K562 (cell line): ENCODE measurements around the gene DCAF7. TPM values are rescaled to one million over a fixed set of nuclear protein-coding genes. Genes with fewer than 3 reads are reported as not detected.

Experiments
- ATAC-seq: fragments of 200-7000 bp; cut with Tn5 transposase; 3 replicates; pipeline ENCODE4 v1.9.1; 2020; ENCODE audit warnings: moderate library complexity
- BruUV-seq: library from RNA; stranded (reverse); fragments of 400-500 nt; replicated peaks from 2 replicates; lab custom pipeline; 2021; lab: Mats Ljungman, UMichigan
- CTCF ChIA-PET: fragments of 300-600 bp; formaldehyde crosslinking; extraction: SDS; loops from one replicate; lab custom pipeline; 2021; ENCODE audit warnings: low intra/inter-chr PET ratio; lab: Yijun Ruan, JAX
- POLR2A ChIA-PET: fragments of 300-600, 350-650 bp; sonication (Branson Sonifier 250); formaldehyde crosslinking; extraction: SDS; loops from one replicate; lab custom pipeline; 2021; ENCODE audit warnings: antibody characterized with exemption, inconsistent platforms; lab: Yijun Ruan, JAX
- DNase-seq, 4 experiments: peaks; one replicate each; pipeline versions ENCODE4 v3.0.0 to v3.0.0-alpha.2; 2011 to 2018; ENCODE audit warnings: low spot score in 3 of 4, mixed read lengths in 3 of 4; ENCODE audit errors: extremely low read depth in 1 of 4
- FAIRE-seq: peaks from 2 replicates; lab custom pipeline; 2011; peaks lifted over from hg19 to GRCh38; lab: Jason Lieb, UNC
- H2AFZ ChIP-seq: 2 replicates; pipeline ENCODE4 v1.6.0; 2011; ENCODE audit warnings: low read depth, low read length, control low read depth, inconsistent platforms
- H3K27ac ChIP-seq: fragments of 200-600 bp; 3 replicates; pipeline ENCODE4 v1.8.0; 2011; ENCODE audit warnings: low read depth, mild to moderate bottlenecking, control low read depth, inconsistent platforms, low read length, moderate library complexity, mixed read lengths; ENCODE audit errors: extremely low read depth
- H3K27me3 ChIP-seq, 2 experiments: fragments of 300-600 bp in 1 of 2; 2 replicates in 1 of 2; 3 replicates in 1 of 2; pipeline versions ENCODE4 v1.6.0 to v1.8.0; 2011; ENCODE audit warnings: inconsistent platforms in 2 of 2, low read length in 2 of 2, mild to moderate bottlenecking in 1 of 2, mixed read lengths in 1 of 2, moderate library complexity in 1 of 2; ENCODE audit not compliant: control insufficient read depth in 2 of 2, insufficient read depth in 2 of 2
- H3K36me3 ChIP-seq: fragments of 300-600 bp; 3 replicates; pipeline ENCODE4 v1.8.0; 2011; ENCODE audit warnings: mild to moderate bottlenecking, low read length, inconsistent platforms; ENCODE audit not compliant: control insufficient read depth, insufficient read depth
- H3K4me1 ChIP-seq, 2 experiments: fragments of 200-600 bp in 1 of 2; replicated peaks in 1 of 2; 2 replicates in 1 of 2; 3 replicates in 1 of 2; pipeline versions ENCODE4 v1.5.1 to v1.8.0; 2011; ENCODE audit warnings: inconsistent platforms in 2 of 2, low read length in 2 of 2, mild to moderate bottlenecking in 1 of 2, mixed read lengths in 1 of 2, moderate library complexity in 1 of 2; ENCODE audit not compliant: control insufficient read depth in 2 of 2, insufficient read depth in 2 of 2
- H3K4me2 ChIP-seq: 2 replicates; pipeline ENCODE4 v1.6.1; 2011; ENCODE audit warnings: low read length, control low read depth, inconsistent platforms, mixed read lengths; ENCODE audit not compliant: insufficient read depth
- H3K4me3 ChIP-seq: fragments of 200-600 bp; sonication (generic), shearing (Covaris generic); 2 replicates; pipeline ENCODE4 v1.5.1; 2016; ENCODE audit warnings: control low read depth, inconsistent platforms
- H3K79me2 ChIP-seq: fragments of 200-600 bp; 3 replicates; pipeline ENCODE4 v1.8.0; 2011; ENCODE audit warnings: low read length, inconsistent platforms; ENCODE audit not compliant: control insufficient read depth, insufficient read depth
- H3K9ac ChIP-seq, 2 experiments: 2 replicates each; pipeline versions ENCODE4 v1.6.0 to v1.6.1; 2011; ENCODE audit warnings: low read depth in 2 of 2, low read length in 2 of 2, control low read depth in 1 of 2, inconsistent platforms in 1 of 2, mild to moderate bottlenecking in 1 of 2, mixed read lengths in 1 of 2; ENCODE audit not compliant: insufficient read depth in 1 of 2
- H3K9me1 ChIP-seq: one replicate; pipeline ENCODE4 v1.6.0; 2011; ENCODE audit warnings: inconsistent platforms, mild to moderate bottlenecking, low read length, moderate library complexity; ENCODE audit not compliant: control insufficient read depth, insufficient read depth
- H3K9me3 ChIP-seq: replicated peaks from 2 replicates; pipeline ENCODE4 v1.5.1; 2011; ENCODE audit warnings: low read depth, low read length, inconsistent platforms; ENCODE audit not compliant: control insufficient read depth, insufficient read depth
- H4K20me1 ChIP-seq: replicated peaks from 2 replicates; pipeline ENCODE4 v1.6.1; 2011; ENCODE audit warnings: low read length, inconsistent platforms, mixed read lengths; ENCODE audit not compliant: control insufficient read depth, insufficient read depth
- BHLHE40 ChIP-seq: IDR thresholded peaks from 2 replicates; pipeline ENCODE4 v1.6.1; 2011; ENCODE audit warnings: low read length, improper control_type of control experiment
- HDAC3 ChIP-seq: fragments of 450-650 bp; IDR thresholded peaks from 2 replicates; pipeline ENCODE4 v1.6.1; 2018; ENCODE audit warnings: borderline replicate concordance, mild to moderate bottlenecking, moderate library complexity; ENCODE audit not compliant: partially characterized antibody
- PHF8 ChIP-seq: fragments of 200-600 bp; sonication (generic); IDR thresholded peaks from 2 replicates; pipeline ENCODE4 v1.6.1; 2012; ENCODE audit warnings: mixed run types, mild to moderate bottlenecking, inconsistent platforms, low read length, moderate library complexity, borderline replicate concordance
- PRMT5 ChIP-seq: sonication (generic); formaldehyde crosslinking; IDR thresholded peaks from 2 replicates; pipeline ENCODE4 v1.5.0; 2020; ENCODE audit warnings: missing genetic modification reagents
- STAT5B ChIP-seq: fragments of 250-450 bp; sonication (Bioruptor Pico); IDR thresholded peaks from 2 replicates; pipeline ENCODE4 v1.8.0; 2021; ENCODE audit warnings: mild to moderate bottlenecking, inconsistent platforms
- U2AF1 ChIP-seq: fragments of 200-400 bp; formaldehyde crosslinking; optimal IDR thresholded peaks from 2 replicates; pipeline ENCODE3; 2017; ENCODE audit warnings: mild to moderate bottlenecking, low read depth, low read length, moderate library complexity
- XRCC3 ChIP-seq: fragments of 450-650 bp; IDR thresholded peaks from 2 replicates; pipeline ENCODE4 v1.6.1; 2017; ENCODE audit warnings: mild to moderate bottlenecking, moderate library complexity
- WGBS: fragments of 100-300 bp; shearing (Covaris generic); methylation state at CpG from one replicate; pipeline ENCODE4 v1.1.6; 2016; ENCODE audit warnings: low coverage, mixed read lengths; ENCODE audit not compliant: insufficient coverage; ENCODE audit errors: missing lambda C conversion rate; 5-methylcytosine and 5-hydroxymethylcytosine counted together
- in situ Hi-C: fragments of 300-500 bp; cut with MboI; formaldehyde crosslinking; loops from 4 replicates; pipeline ENCODE4 v1.15.0; 2018; ENCODE audit warnings: inconsistent platforms, mixed read lengths
- intact Hi-C: fragments of 100-400 bp; cut with micrococcal nuclease; formaldehyde crosslinking; loops from 2 replicates; pipeline ENCODE4 v1.14.2; 2022
- polyA plus RNA-seq, 8 experiments: library from polyadenylated mRNA; depleted of rRNA in 4 of 8; stranded (reverse) in 5 of 8; unstranded in 3 of 8; fragments of >200 nt; fragmentation: Nextera tagmentation in 2 of 8; fragmentation: Illumina TruSeq in 1 of 8; extraction: Ambion mirVana in 2 of 8; extraction: Trizol in 1 of 8; gene quantifications; 2 replicates each; pipeline versions ENCODE4 v1.2.1 to v1.2.3, GENCODE V29; 2011 to 2014; ENCODE audit warnings: inconsistent platforms in 1 of 8, missing spikeins in 1 of 8
- total RNA-seq, 7 experiments: library from RNA; depleted of rRNA in 6 of 7; stranded (reverse); fragments of >200 nt in 6 of 7; fragmentation: Illumina TruSeq in 2 of 7; extraction: Trizol in 2 of 7; gene quantifications; 2 replicates each; pipeline versions ENCODE4 v1.2.1 to v1.2.3, GENCODE V29; 2011 to 2021; ENCODE audit warnings: low replicate concordance in 1 of 7
- TF ChIP-seq, protein P1 (sequence below): IDR thresholded peaks from 2 replicates; pipeline ENCODE4 v1.6.1; 2016; ENCODE audit warnings: missing genetic modification characterization, missing compliant biosample characterization
- TF ChIP-seq, protein P2 (sequence below): fragments of 250-450 bp; sonication (Bioruptor Pico); IDR thresholded peaks from 2 replicates; pipeline ENCODE4 v1.8.0; 2021; ENCODE audit warnings: moderate library complexity, mild to moderate bottlenecking, inconsistent platforms

Gene DCAF7
- total and polyA plus RNA-seq, 9 of the 15 experiments (the other 6 are each of a cell fraction or from before 2014, with no cell fraction given): 30.8 to 123 (median 40.2) TPM

- Histone ChIP-seq H3K4me2 (no peak overlapping the region), H2AFZ (no peak overlapping the region), H3K27ac (no peak overlapping the region), H3K9me1 (peaks cover 3% of the 10 kb centered on the region), H4K20me1 (no peaks in the 10 kb centered on the region), H3K4me1 (peaks cover 3 to 26% of the 10 kb centered on the region in 2 experiments; a peak in 3 of 5 replicates), H3K9ac (no peak overlapping the region), H3K79me2 (peaks cover 25% of the 10 kb centered on the region), H3K9me3 (no peaks in the 10 kb centered on the region), H3K4me3 (no peak overlapping the region), H3K36me3 (peaks cover 12% of the 10 kb centered on the region), H3K27me3 (no peaks in the 10 kb centered on the region)
- 79% methylated on average over 1 of the region's 1 CpG for WGBS
- DNase-seq (no peak), ATAC-seq (no peak), FAIRE-seq (no peak)
- in situ Hi-C loops: no loop called here
- TF ChIP-seq, protein P1, sequence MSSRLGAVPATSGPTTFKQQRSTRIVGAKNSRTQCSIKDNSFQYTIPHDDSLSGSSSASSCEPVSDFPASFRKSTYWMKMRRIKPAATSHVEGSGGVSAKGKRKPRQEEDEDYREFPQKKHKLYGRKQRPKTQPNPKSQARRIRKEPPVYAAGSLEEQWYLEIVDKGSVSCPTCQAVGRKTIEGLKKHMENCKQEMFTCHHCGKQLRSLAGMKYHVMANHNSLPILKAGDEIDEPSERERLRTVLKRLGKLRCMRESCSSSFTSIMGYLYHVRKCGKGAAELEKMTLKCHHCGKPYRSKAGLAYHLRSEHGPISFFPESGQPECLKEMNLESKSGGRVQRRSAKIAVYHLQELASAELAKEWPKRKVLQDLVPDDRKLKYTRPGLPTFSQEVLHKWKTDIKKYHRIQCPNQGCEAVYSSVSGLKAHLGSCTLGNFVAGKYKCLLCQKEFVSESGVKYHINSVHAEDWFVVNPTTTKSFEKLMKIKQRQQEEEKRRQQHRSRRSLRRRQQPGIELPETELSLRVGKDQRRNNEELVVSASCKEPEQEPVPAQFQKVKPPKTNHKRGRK: no peak
- TF ChIP-seq U2AF1 (no peak), HDAC3 (no peak), XRCC3 (no peak), PRMT5 (CRISPR knock-in tag) (no peak), STAT5B (CRISPR knock-in tag) (no peak), BHLHE40 (no peak), PHF8 (no peak)
- TF ChIP-seq, protein P2, sequence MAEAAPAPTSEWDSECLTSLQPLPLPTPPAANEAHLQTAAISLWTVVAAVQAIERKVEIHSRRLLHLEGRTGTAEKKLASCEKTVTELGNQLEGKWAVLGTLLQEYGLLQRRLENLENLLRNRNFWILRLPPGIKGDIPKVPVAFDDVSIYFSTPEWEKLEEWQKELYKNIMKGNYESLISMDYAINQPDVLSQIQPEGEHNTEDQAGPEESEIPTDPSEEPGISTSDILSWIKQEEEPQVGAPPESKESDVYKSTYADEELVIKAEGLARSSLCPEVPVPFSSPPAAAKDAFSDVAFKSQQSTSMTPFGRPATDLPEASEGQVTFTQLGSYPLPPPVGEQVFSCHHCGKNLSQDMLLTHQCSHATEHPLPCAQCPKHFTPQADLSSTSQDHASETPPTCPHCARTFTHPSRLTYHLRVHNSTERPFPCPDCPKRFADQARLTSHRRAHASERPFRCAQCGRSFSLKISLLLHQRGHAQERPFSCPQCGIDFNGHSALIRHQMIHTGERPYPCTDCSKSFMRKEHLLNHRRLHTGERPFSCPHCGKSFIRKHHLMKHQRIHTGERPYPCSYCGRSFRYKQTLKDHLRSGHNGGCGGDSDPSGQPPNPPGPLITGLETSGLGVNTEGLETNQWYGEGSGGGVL (CRISPR knock-in tag): no peak
- intact Hi-C loops: loop anchor here (10.0 kb wide), 1 partner anchor 215 kb away; the partner anchor contains the start of gene SMARCD2
- no TSS peak for BruUV-seq
- ChIA-PET CTCF (no interaction called here), POLR2A (interaction anchor here (0.8 kb wide), 1 partner anchor 8 kb away, joined by 4 read pairs; the partner anchor contains the start of gene MAP3K3)
Measured at GRCh38 chr17:63629627-63630026, 79.3 kb downstream of the DCAF7 start.
